K562 (cell line): ENCODE measurements around the gene KIF26B.

Source experiments
- CHD4 ChIP-seq: fragments of 200-600 bp; sonication (generic); IDR thresholded peaks from 3 replicates; pipeline ENCODE4 v1.6.1; 2012; ENCODE audit warnings: low read depth, mild to moderate bottlenecking, mixed read lengths, low read length, inconsistent platforms; ENCODE audit not compliant: insufficient read depth, insufficient replicate concordance, poor library complexity, severe bottlenecking
- CREB1 ChIP-seq, 2 experiments: sonication (generic) in 1 of 2; formaldehyde crosslinking in 1 of 2; IDR thresholded peaks; 2 replicates each; pipeline versions ENCODE4 v1.6.1 to v1.8.0; 2012 to 2022; ENCODE audit warnings: inconsistent platforms in 1 of 2, mild to moderate bottlenecking in 1 of 2, missing genetic modification reagents in 1 of 2, moderate library complexity in 1 of 2
- CREB3 ChIP-seq: fragments of 450-650 bp; conservative IDR thresholded peaks from 2 replicates; pipeline ENCODE4 v1.6.1; 2016; ENCODE audit warnings: missing genetic modification characterization, low read depth, mild to moderate bottlenecking, missing compliant biosample characterization, moderate library complexity
- CTCF ChIP-seq, 3 experiments: IDR thresholded peaks in 2 of 3; conservative IDR thresholded peaks in 1 of 3; 2 replicates each; pipeline ENCODE4 v1.5.1; 2011 to 2012; ENCODE audit warnings: low read length in 3 of 3, mild to moderate bottlenecking in 3 of 3, control low read depth in 2 of 3, improper control_type of control experiment in 1 of 3, inconsistent platforms in 1 of 3, low read depth in 1 of 3, mixed read lengths in 1 of 3, moderate library complexity in 1 of 3; ENCODE audit not compliant: insufficient read depth in 2 of 3
- GABPA ChIP-seq: fragments of 200-800 bp; sonication (Bioruptor generic); conservative IDR thresholded peaks from 2 replicates; pipeline ENCODE4 v1.6.1; 2016; ENCODE audit warnings: low read depth, missing genetic modification characterization, missing compliant biosample characterization
- KDM5B ChIP-seq: fragments of 200-600 bp; sonication (generic); IDR thresholded peaks from 2 replicates; pipeline ENCODE4 v1.6.1; 2012; ENCODE audit warnings: low read depth, mild to moderate bottlenecking, moderate library complexity, low read length, control low read depth, inconsistent platforms; ENCODE audit not compliant: insufficient replicate concordance
- MTA2 ChIP-seq: fragments of 450-650 bp; IDR thresholded peaks from 2 replicates; pipeline ENCODE4 v1.6.1; 2016; ENCODE audit warnings: low read depth
- POLR2A ChIP-seq: fragments of 450-650 bp; conservative IDR thresholded peaks from 2 replicates; pipeline ENCODE4 v1.6.1; 2016
- PPARD ChIP-seq: fragments of 250-450 bp; sonication (Bioruptor Pico); IDR thresholded peaks from 2 replicates; pipeline ENCODE4 v1.8.0; 2022; ENCODE audit warnings: inconsistent platforms, mild to moderate bottlenecking, moderate library complexity
- RAD21 ChIP-seq, 2 experiments: fragments of 250-450 bp in 1 of 2; fragments of 450-650 bp in 1 of 2; sonication (Bioruptor Pico) in 1 of 2; formaldehyde crosslinking in 1 of 2; IDR thresholded peaks in 1 of 2; conservative IDR thresholded peaks in 1 of 2; 2 replicates each; pipeline versions ENCODE4 v1.4.0 to v1.8.0; 2020 to 2022; ENCODE audit warnings: mild to moderate bottlenecking in 2 of 2, moderate library complexity in 1 of 2
- SMARCA4 ChIP-seq: fragments of 450-650 bp; IDR thresholded peaks from 2 replicates; pipeline ENCODE4 v1.6.1; 2016
- TCF7 ChIP-seq: sonication (generic); IDR thresholded peaks from 2 replicates; pipeline ENCODE4 v1.6.1; 2016; ENCODE audit warnings: antibody characterized with exemption, borderline replicate concordance
- THRA ChIP-seq: fragments of 450-650 bp; IDR thresholded peaks from 2 replicates; pipeline ENCODE4 v1.6.1; 2017; ENCODE audit warnings: mild to moderate bottlenecking, moderate library complexity
- TF ChIP-seq, protein P1 (sequence below), 2 experiments: fragments of 200-800 bp in 1 of 2; sonication (Bioruptor generic) in 1 of 2; sonication (generic) in 1 of 2; formaldehyde crosslinking in 1 of 2; IDR thresholded peaks in 1 of 2; conservative IDR thresholded peaks in 1 of 2; 2 replicates each; pipeline versions ENCODE4 v1.5.0 to v1.6.1; 2016 to 2020; ENCODE audit warnings: missing compliant biosample characterization in 1 of 2, missing genetic modification characterization in 1 of 2, missing genetic modification reagents in 1 of 2

DNA sequence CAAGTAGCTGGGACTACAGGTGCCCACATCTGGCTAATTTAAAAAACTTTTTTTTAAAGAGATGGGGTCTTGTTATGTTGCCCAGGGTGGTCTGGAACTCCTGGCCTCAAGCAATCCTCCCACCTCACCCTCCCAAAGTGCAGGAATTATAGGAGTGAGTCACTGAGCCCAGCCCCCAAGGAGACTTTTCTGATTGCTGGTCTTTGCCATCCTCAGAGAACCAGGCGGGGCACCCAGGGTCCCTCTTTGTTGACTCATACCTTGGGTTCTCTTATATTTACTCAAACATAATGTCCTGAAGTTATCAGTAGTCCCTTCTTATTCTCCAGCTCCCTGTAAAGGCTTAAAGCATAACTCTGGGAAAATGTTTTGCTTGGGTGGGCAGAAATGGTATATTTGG, 51.1 kb downstream of the KIF26B start:
- TF ChIP-seq CREB3 (tag) = no peak
- TF ChIP-seq, protein P1, sequence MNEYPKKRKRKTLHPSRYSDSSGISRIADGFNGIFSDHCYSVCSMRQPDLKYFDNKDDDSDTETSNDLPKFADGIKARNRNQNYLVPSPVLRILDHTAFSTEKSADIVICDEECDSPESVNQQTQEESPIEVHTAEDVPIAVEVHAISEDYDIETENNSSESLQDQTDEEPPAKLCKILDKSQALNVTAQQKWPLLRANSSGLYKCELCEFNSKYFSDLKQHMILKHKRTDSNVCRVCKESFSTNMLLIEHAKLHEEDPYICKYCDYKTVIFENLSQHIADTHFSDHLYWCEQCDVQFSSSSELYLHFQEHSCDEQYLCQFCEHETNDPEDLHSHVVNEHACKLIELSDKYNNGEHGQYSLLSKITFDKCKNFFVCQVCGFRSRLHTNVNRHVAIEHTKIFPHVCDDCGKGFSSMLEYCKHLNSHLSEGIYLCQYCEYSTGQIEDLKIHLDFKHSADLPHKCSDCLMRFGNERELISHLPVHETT (CRISPR knock-in tag; conservative IDR thresholded peaks at IDR 0.05 in 1 of 2, IDR thresholded peaks at IDR 0.05 in 1 of 2) = no peak
- no peak for TF ChIP-seq CREB1 (IDR thresholded peaks at IDR 0.05)
- TF ChIP-seq CREB1 (CRISPR knock-in tag; IDR thresholded peaks at IDR 0.05) = no peak
- no peak for TF ChIP-seq PPARD (CRISPR knock-in tag)
- no peak for TF ChIP-seq SMARCA4
- TF ChIP-seq POLR2A = no peak
- TF ChIP-seq MTA2 = no peak
- TF ChIP-seq CTCF (IDR thresholded peaks at IDR 0.05 in 2 of 3, conservative IDR thresholded peaks at IDR 0.05 in 1 of 3; ENCODE audit: insufficient read depth in 2 of 3, low read depth in 1 of 3, low read length in 3 of 3) = no peak
- TF ChIP-seq THRA = no peak
- no peak for TF ChIP-seq TCF7
- TF ChIP-seq RAD21 (CRISPR knock-in tag; conservative IDR thresholded peaks at IDR 0.05 in 1 of 2, IDR thresholded peaks at IDR 0.05 in 1 of 2) = no peak
- TF ChIP-seq GABPA (tag) = no peak
- no peak for TF ChIP-seq CHD4
- no peak for TF ChIP-seq KDM5B
